NCI-H187 treated with DMSO at 0.1 percent for 48 hours (cell line): Measurements from ENCODE around the gene PJA2.

Source experiments
- DNase-seq: peaks from one replicate; lab custom pipeline; 2025; lab: John Stamatoyannopoulos, UW

The PJA2 gene

GRCh38 chr5:109350537-109351270 lies 59.1 kb downstream of the PJA2 start:
- DNase-seq, result no peak

- no peak for DNase-seq
Observed at GRCh38 chr5:109349388-109349787, 60.4 kb downstream of the PJA2 start.

- no peak for DNase-seq
Observed at GRCh38 chr5:109347252-109347888, 62.4 kb downstream of the PJA2 start.

GRCh38 chr5:109345699-109346098 lies 64.1 kb downstream of the PJA2 start:
- no peak for DNase-seq

- DNase-seq, result no peak
Observed at GRCh38 chr5:109340351-109340750, 69.4 kb downstream of the PJA2 start.

GRCh38 chr5:109335114-109335513 lies 74.7 kb downstream of the PJA2 start:
- DNase-seq, result no peak

- no peak for DNase-seq
Observed at GRCh38 chr5:109334056-109334455, 75.7 kb downstream of the PJA2 start.

GRCh38 chr5:109329333-109330237 lies 80.2 kb downstream of the PJA2 start:
- no peak for DNase-seq

GRCh38 chr5:109328626-109329025 lies 81.1 kb downstream of the PJA2 start:
- DNase-seq, result no peak

- no peak for DNase-seq
Observed at GRCh38 chr5:109327570-109327969, 82.2 kb downstream of the PJA2 start.

- no peak for DNase-seq
Observed at GRCh38 chr5:109326919-109327318, 82.9 kb downstream of the PJA2 start.

- DNase-seq, result no peak
Observed at GRCh38 chr5:109325456-109325855, 84.3 kb downstream of the PJA2 start.

GRCh38 chr5:109324931-109325330 lies 84.8 kb downstream of the PJA2 start:
- no peak for DNase-seq

GRCh38 chr5:109324351-109324750 lies 85.4 kb downstream of the PJA2 start:
- DNase-seq, result no peak

GRCh38 chr5:109322694-109323093 lies 87.1 kb downstream of the PJA2 start:
- no peak for DNase-seq

GRCh38 chr5:109319351-109319750 lies 90.4 kb downstream of the PJA2 start:
- no peak for DNase-seq

- peak; percentile 58 for DNase-seq
Observed at GRCh38 chr5:109318455-109319108, 91.2 kb downstream of the PJA2 start.

GRCh38 chr5:109316634-109317033 lies 93.1 kb downstream of the PJA2 start:
- DNase-seq, result no peak

GRCh38 chr5:109315245-109315644 lies 94.5 kb downstream of the PJA2 start:
- no peak for DNase-seq

- no peak for DNase-seq
Observed at GRCh38 chr5:109313127-109313526, 96.6 kb downstream of the PJA2 start.

GRCh38 chr5:109312695-109313094 lies 97.1 kb downstream of the PJA2 start:
- DNase-seq, result no peak

- no peak for DNase-seq
Observed at GRCh38 chr5:109310315-109310714, 99.5 kb downstream of the PJA2 start.
